CD4-positive, CD25-positive, alpha-beta regulatory T cell (primary cell): ENCODE data around the gene MBOAT7. TPM values are rescaled to one million over a fixed set of nuclear protein-coding genes. Genes with fewer than 3 reads are reported as not detected.

Experiments
- ATAC-seq, 2 donors: fragments of 150-1000 bp; cut with Tn5 transposase; one replicate each; pipeline ENCODE4 v1.10.0; 2021; ENCODE audit warnings: low read depth in 2 of 2, moderate number of reproducible peaks in 2 of 2, moderate library complexity in 1 of 2
- DNase-seq, 3 donors: peaks; one replicate each; pipeline versions ENCODE4 v3.0.0 to v3.0.0-alpha.2; 2012 to 2022; ENCODE audit warnings: mixed read lengths in 1 of 3
- H3K27ac ChIP-seq: one replicate; pipeline ENCODE4 v1.7.0; 2013; ENCODE audit warnings: mild to moderate bottlenecking, low read length; ENCODE audit not compliant: insufficient read depth, poor library complexity, severe bottlenecking
- H3K27me3 ChIP-seq: one replicate; pipeline ENCODE4 v1.7.0; 2013; ENCODE audit warnings: low read length; ENCODE audit not compliant: control insufficient read depth, insufficient read depth
- H3K36me3 ChIP-seq: one replicate; pipeline ENCODE4 v1.7.0; 2013; ENCODE audit warnings: mild to moderate bottlenecking, low read length, moderate library complexity; ENCODE audit not compliant: control insufficient read depth, insufficient read depth
- H3K4me1 ChIP-seq: 2 replicates; pipeline ENCODE4 v1.7.0; 2013; ENCODE audit warnings: mild to moderate bottlenecking, low read length; ENCODE audit not compliant: insufficient read depth, control insufficient read depth, poor library complexity, severe bottlenecking
- H3K4me3 ChIP-seq: one replicate; pipeline ENCODE4 v1.7.0; 2013; ENCODE audit warnings: low read depth, mild to moderate bottlenecking, low read length, moderate library complexity
- H3K9me3 ChIP-seq, 2 experiments: 1 replicate in 1 of 2; 2 replicates in 1 of 2; pipeline ENCODE4 v1.7.0; 2013; ENCODE audit warnings: low read length in 2 of 2, mild to moderate bottlenecking in 1 of 2, moderate library complexity in 1 of 2; ENCODE audit not compliant: control insufficient read depth in 2 of 2
- H3K27ac Mint-ChIP-seq, 3 donors: one replicate each; pipeline ENCODE4 v1.8.0; 2020 to 2022; ENCODE audit warnings: mild to moderate bottlenecking in 3 of 3, mixed read lengths in 3 of 3, moderate library complexity in 2 of 3
- H3K27me3 Mint-ChIP-seq: one replicate; pipeline ENCODE4 v1.8.0; 2022; ENCODE audit warnings: mild to moderate bottlenecking, mixed read lengths
- H3K36me3 Mint-ChIP-seq: one replicate; pipeline ENCODE4 v1.8.0; 2020; ENCODE audit warnings: mixed read lengths
- H3K4me1 Mint-ChIP-seq, 4 donors: one replicate each; pipeline ENCODE4 v1.8.0; 2020 to 2022; ENCODE audit warnings: mixed read lengths in 4 of 4, mild to moderate bottlenecking in 1 of 4
- H3K4me3 Mint-ChIP-seq, 4 donors: one replicate each; pipeline ENCODE4 v1.8.0; 2020 to 2022; ENCODE audit warnings: mild to moderate bottlenecking in 4 of 4, mixed read lengths in 4 of 4, moderate library complexity in 3 of 4
- H3K9me3 Mint-ChIP-seq, 7 donors: one replicate each; pipeline ENCODE4 v1.8.0; 2020 to 2022; ENCODE audit warnings: mixed read lengths in 7 of 7, mild to moderate bottlenecking in 3 of 7, moderate library complexity in 2 of 7
- polyA plus RNA-seq, 4 donors: library from polyadenylated mRNA; unstranded; fragments of 300-500 nt; fragmentation: Illumina TruSeq; gene quantifications; one replicate each; pipeline ENCODE4 v1.2.3, GENCODE V29; 2021
- total RNA-seq: library from RNA; stranded (reverse); gene quantifications from one replicate; pipeline ENCODE4 v1.2.3, GENCODE V29; 2022

Gene MBOAT7
- total and polyA plus RNA-seq, 5 donors from 2014 or later: 10.8 to 25.8 (median 15.8) TPM

DNA sequence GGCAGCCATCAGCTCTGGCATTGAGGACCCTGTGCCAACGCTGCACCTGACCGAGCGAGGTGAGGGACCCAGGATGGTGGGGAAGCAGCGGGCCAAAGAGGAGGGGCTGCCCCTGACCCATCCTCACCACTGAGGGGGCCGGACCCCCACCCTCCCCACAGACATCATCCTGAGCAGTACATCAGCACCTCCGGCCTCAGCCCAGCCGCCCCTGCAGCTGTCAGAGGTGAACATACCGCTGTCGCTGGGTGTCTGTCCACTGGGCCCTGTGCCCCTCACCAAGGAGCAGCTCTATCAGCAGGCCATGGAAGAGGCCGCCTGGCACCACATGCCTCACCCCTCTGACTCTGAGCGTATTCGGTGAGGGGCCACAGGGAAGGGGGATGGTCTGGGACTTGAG, 37.1 kb downstream of the MBOAT7 start:
- Mint-ChIP-seq H3K9me3 (peaks cover 0 to 2% (median 0%) of the 10 kb centered on the region in 7 donors), H3K27ac (no peak overlapping the region), H3K4me3 (no peak overlapping the region), H3K36me3 (peaks cover 34% of the 10 kb centered on the region), H3K4me1 (peaks cover 0 to 39% (median 14%) of the 10 kb centered on the region in 4 donors), H3K27me3 (no peaks in the 10 kb centered on the region)
- no peak overlapping the region for H3K27ac ChIP-seq
- H3K9me3 ChIP-seq: no peaks in the 10 kb centered on the region
- ATAC-seq (no peak), DNase-seq (no peak)
- no peaks in the 10 kb centered on the region for H3K27me3 ChIP-seq
- peaks cover 89% of the 10 kb centered on the region for H3K36me3 ChIP-seq
- H3K4me1 ChIP-seq: peaks cover 19% of the 10 kb centered on the region
- no peak overlapping the region for H3K4me3 ChIP-seq

DNA sequence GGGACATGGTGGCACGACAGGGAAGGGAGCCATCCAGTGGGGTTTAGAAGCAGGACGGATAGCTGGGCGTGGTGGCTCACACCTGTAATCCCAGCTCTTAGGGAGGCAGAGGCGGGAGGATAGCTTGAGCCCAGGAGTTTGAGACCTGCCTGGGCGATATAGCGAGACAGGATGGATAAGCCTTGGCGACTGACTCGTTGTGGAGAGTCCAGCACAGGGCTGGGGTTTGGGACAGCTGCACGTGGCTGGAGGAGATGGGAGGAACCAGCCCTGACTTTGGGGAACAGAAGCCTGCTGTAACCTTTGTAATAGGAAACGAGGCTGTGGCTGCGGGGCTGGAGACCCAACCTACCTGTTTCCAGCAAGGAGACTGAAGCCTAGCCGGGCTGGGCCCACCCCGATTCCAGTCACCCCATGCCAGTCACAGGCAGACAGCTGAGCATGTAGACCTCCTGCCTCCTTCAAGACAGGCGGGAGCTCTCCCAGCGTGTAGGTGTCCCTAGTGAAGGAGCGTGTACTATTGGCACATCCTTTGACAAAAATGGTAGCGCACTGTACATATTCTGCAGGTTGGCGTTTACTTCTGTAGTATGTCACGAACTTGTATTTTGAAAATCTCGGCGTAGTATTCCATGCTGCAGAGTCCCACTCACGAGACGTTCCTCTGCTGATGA, 37.9 kb downstream of the MBOAT7 start:
- Histone ChIP-seq H3K4me1 (peaks cover 19% of the 10 kb centered on the region), H3K27ac (no peak overlapping the region), H3K36me3 (peaks cover 89% of the 10 kb centered on the region), H3K4me3 (no peak overlapping the region), H3K27me3 (no peaks in the 10 kb centered on the region), H3K9me3 (no peaks in the 10 kb centered on the region)
- Mint-ChIP-seq H3K4me3 (peak overlapping the region in 1 of 4 donors; percentile 63), H3K36me3 (peaks cover 36% of the 10 kb centered on the region), H3K27ac (no peak overlapping the region), H3K27me3 (no peaks in the 10 kb centered on the region), H3K9me3 (peaks cover 0 to 2% (median 0%) of the 10 kb centered on the region in 7 donors), H3K4me1 (peaks cover 0 to 32% (median 12%) of the 10 kb centered on the region in 4 donors)
- no peak for DNase-seq
- no peak for ATAC-seq

DNA sequence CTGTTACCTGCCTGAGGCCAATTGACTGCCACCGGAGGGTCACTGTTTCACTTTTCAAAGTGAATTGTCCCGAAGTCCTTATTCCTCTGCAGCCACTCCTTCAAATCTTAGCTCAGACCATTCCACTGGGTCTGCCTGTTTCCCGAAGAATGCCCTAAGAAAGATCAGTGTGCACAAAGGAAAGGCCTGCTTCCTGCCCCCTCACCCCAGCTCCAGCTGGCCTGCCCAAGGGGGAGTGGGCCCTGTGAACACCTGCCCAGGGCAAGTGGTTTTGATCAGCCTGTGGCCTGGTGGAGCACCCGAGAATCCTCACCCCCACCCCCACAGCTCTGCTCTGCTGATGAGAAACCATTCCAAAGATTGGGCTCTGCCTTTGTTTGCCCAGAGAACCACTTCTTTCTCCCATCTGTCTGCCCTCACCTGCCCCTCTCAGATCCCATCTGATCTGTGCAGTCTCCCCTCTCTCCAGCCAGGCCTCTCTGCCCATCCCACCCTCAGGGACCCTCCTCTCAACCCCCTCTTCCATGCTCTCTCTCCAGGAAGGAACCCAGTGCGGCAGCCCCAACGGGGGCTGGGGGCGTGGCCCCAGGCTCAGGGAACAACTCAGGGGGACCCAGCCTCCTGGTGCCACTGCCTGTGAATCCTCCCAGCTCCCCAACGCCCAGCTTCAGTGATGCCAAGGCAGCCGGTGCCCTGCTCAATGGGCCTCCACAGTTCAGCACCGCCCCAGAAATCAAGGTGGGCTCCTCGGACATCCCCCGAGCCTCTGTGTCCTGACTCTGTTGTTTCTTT, 40.2 kb downstream of the MBOAT7 start:
- Histone ChIP-seq H3K27me3 (no peaks in the 10 kb centered on the region), H3K9me3 (no peaks in the 10 kb centered on the region), H3K4me1 (peaks cover 4% of the 10 kb centered on the region), H3K27ac (no peak overlapping the region), H3K36me3 (peaks cover 91% of the 10 kb centered on the region), H3K4me3 (no peak overlapping the region)
- H3K27me3 Mint-ChIP-seq: no peaks in the 10 kb centered on the region
- peaks cover 0 to 14% (median 7%) of the 10 kb centered on the region in 4 donors for H3K4me1 Mint-ChIP-seq
- peaks cover 0 to 2% (median 0%) of the 10 kb centered on the region in 7 donors for H3K9me3 Mint-ChIP-seq
- DNase-seq (no peak), ATAC-seq (no peak)
- no peak overlapping the region for H3K4me3 Mint-ChIP-seq
- H3K27ac Mint-ChIP-seq: peak overlapping the region in 1 of 3 donors; percentile 31
- H3K36me3 Mint-ChIP-seq: peaks cover 35% of the 10 kb centered on the region

DNA sequence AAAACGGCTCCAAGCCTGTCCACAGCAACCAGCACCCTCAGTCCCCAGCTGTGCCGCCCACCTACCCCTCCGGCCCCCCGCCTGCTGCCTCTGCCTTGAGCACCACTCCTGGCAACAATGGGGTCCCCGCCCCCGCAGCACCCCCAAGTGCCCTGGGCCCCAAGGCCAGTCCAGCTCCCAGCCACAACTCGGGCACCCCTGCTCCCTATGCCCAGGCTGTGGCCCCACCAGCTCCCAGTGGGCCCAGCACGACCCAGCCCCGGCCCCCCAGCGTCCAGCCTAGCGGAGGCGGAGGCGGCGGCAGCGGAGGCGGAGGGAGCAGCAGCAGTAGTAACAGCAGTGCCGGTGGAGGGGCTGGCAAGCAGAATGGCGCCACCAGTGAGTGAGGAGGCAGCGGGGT, 41.2 kb downstream of the MBOAT7 start:
- Mint-ChIP-seq H3K27ac (peak overlapping the region in 1 of 3 donors; percentile 82), H3K4me1 (peaks cover 0 to 8% (median 4%) of the 10 kb centered on the region in 4 donors), H3K36me3 (peaks cover 40% of the 10 kb centered on the region), H3K27me3 (no peaks in the 10 kb centered on the region), H3K9me3 (no peaks in the 10 kb centered on the region), H3K4me3 (no peak overlapping the region)
- no peak overlapping the region for H3K27ac ChIP-seq
- H3K4me3 ChIP-seq: no peak overlapping the region
- H3K36me3 ChIP-seq: peaks cover 91% of the 10 kb centered on the region
- H3K9me3 ChIP-seq: no peaks in the 10 kb centered on the region
- DNase-seq (no peak), ATAC-seq (no peak)
- H3K4me1 ChIP-seq: no peaks in the 10 kb centered on the region
- H3K27me3 ChIP-seq: no peaks in the 10 kb centered on the region

DNA sequence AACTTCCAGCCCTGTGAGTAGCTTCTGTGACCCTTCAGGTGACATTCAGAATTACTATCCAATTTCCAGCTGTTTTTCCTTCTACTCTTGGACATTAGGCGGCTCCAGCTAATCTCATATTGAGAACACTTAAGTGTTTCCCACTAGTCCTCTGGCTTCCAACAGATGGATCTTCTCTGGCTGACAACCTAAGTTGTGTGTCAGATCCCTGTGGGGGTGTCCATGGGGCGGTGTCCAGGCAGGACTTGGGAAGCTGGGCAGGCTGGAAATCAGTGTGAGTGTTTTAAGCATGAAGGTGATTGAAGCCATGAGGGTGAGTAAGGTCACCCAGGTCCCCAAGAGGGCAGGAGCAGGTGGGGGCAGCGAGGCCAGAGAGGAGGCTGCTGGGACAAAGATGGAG, 41.7 kb downstream of the MBOAT7 start:
- H3K27me3 Mint-ChIP-seq: no peaks in the 10 kb centered on the region
- Histone ChIP-seq H3K9me3 (no peaks in the 10 kb centered on the region), H3K4me3 (no peak overlapping the region), H3K27me3 (no peaks in the 10 kb centered on the region), H3K36me3 (peaks cover 90% of the 10 kb centered on the region), H3K4me1 (no peaks in the 10 kb centered on the region), H3K27ac (no peak overlapping the region)
- H3K9me3 Mint-ChIP-seq: no peaks in the 10 kb centered on the region
- DNase-seq (no peak), ATAC-seq (no peak)
- H3K4me3 Mint-ChIP-seq: no peak overlapping the region
- peaks cover 42% of the 10 kb centered on the region for H3K36me3 Mint-ChIP-seq
- H3K4me1 Mint-ChIP-seq: peaks cover 0 to 8% (median 4%) of the 10 kb centered on the region in 4 donors
- peak overlapping the region in 2 of 3 donors; percentile 15 to 82 for H3K27ac Mint-ChIP-seq

DNA sequence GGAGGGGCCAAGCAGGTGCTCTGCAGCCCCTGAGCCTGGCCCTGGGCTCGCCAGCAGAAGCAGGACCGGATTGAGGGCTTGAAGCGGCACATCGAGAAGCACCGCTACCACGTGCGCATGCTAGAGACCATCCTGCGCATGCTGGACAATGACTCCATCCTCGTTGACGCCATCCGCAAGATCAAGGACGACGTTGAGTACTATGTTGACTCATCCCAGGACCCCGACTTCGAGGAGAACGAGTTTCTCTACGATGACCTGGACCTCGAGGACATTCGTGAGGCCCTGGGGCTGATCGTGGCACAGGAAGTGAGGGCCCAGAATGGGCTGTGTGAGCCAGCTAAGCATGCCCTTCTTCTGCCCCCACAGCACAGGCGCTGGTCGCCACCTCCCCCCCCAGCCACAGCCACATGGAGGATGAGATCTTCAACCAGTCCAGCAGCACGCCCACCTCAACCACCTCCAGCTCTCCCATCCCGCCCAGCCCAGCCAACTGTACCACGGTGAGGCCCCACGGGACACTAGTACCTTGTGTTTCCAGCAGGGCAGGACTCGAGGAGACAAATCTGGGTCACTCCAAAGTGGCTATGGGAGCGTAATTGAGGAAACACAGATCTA, 43.7 kb downstream of the MBOAT7 start:
- H3K36me3 Mint-ChIP-seq: peaks cover 40% of the 10 kb centered on the region

DNA sequence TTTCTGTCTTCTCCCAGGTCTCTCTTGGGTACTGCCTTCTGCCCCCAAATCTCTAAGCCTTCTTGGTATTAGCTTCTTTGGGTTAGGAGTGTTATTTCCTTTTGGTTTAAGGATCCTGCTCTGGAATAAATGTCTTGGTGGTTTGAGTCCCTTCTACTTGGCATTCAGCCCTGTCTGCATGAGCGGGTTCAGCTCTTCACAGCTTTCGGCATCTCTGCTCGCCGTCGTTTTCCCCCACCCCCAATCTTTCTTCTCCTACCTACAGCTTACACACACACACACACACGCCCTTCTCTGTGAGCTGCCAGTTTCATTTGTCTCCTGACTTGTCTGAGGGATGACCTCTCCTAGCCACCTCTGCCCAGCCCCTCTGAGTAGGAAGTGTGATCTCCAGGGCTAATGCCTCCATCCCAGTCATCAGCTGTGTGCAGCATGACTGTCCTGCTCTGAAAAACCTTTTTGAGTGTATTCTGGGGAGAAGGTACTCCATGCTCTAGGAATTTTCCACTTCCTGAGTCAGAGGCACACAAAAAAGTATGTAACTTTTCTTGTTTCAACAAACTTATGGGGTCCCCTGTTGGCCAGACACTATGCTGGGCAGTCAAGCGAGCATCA, 47.1 kb downstream of the MBOAT7 start:
- H3K9me3 ChIP-seq: no peaks in the 10 kb centered on the region
- Mint-ChIP-seq H3K27ac (peak overlapping the region in 1 of 3 donors; percentile 13), H3K36me3 (peaks cover 30% of the 10 kb centered on the region), H3K9me3 (no peaks in the 10 kb centered on the region), H3K27me3 (no peaks in the 10 kb centered on the region), H3K4me1 (peaks cover 0 to 42% (median 21%) of the 10 kb centered on the region in 4 donors), H3K4me3 (peak overlapping the region in 2 of 4 donors; percentile 36 to 89)
- no peak for ATAC-seq
- H3K4me1 ChIP-seq: peaks cover 33% of the 10 kb centered on the region
- H3K4me3 ChIP-seq: no peak overlapping the region
- DNase-seq: no peak
- H3K27me3 ChIP-seq: no peaks in the 10 kb centered on the region
- H3K36me3 ChIP-seq: peaks cover 63% of the 10 kb centered on the region
- H3K27ac ChIP-seq: no peak overlapping the region

More for the DNA sequence above, 43.7 kb downstream of the MBOAT7 start:
- Histone ChIP-seq H3K4me1 (peaks cover 7% of the 10 kb centered on the region), H3K4me3 (no peak overlapping the region), H3K9me3 (no peaks in the 10 kb centered on the region), H3K27ac (no peak overlapping the region), H3K36me3 (peaks cover 89% of the 10 kb centered on the region), H3K27me3 (no peaks in the 10 kb centered on the region)
- H3K4me1 Mint-ChIP-seq: peaks cover 0 to 19% (median 13%) of the 10 kb centered on the region in 4 donors
- H3K27me3 Mint-ChIP-seq: no peaks in the 10 kb centered on the region
- H3K9me3 Mint-ChIP-seq: no peaks in the 10 kb centered on the region
- H3K27ac Mint-ChIP-seq: no peak overlapping the region
- DNase-seq: no peak
- no peak for ATAC-seq
- no peak overlapping the region for H3K4me3 Mint-ChIP-seq
